Left lung (tissue), 10 donors: ENCODE data around the gene RAB6B. TPM values are rescaled to one million over a fixed set of nuclear protein-coding genes. Genes with fewer than 3 reads are reported as not detected.
A peak's percentile ranks its signal among the peaks of the same experiment; 100 is the strongest.

Experiments used
- ATAC-seq: fragments of 200-7000 bp; cut with Tn5 transposase; one replicate; pipeline ENCODE4 v1.9.1; 2020; ENCODE audit warnings: moderate library complexity
- DNase-seq, 4 donors: peaks; one replicate each; pipeline ENCODE4 v3.0.0-alpha.2; 2013 to 2020
- H3K27ac ChIP-seq, 2 donors: fragments of 200-600 bp; sonication (generic) in 1 of 2; one replicate each; pipeline versions ENCODE4 v1.5.0 to v1.8.0; 2020 to 2021
- H3K27me3 ChIP-seq, 2 donors: fragments of 200-600 bp; sonication (generic) in 1 of 2; one replicate each; pipeline versions ENCODE4 v1.5.0 to v1.8.0; 2020 to 2021
- H3K36me3 ChIP-seq, 2 donors: fragments of 200-600 bp; sonication (generic) in 1 of 2; one replicate each; pipeline versions ENCODE4 v1.5.0 to v1.8.0; 2020 to 2021
- H3K4me1 ChIP-seq, 2 donors: fragments of 200-600 bp; one replicate each; pipeline ENCODE4 v1.8.0; 2021
- H3K4me3 ChIP-seq, 2 donors: fragments of 200-600 bp; sonication (generic) in 1 of 2; one replicate each; pipeline versions ENCODE4 v1.5.0 to v1.8.0; 2020 to 2021; ENCODE audit warnings: mild to moderate bottlenecking in 1 of 2
- H3K9me3 ChIP-seq, 2 donors: fragments of 200-600 bp; sonication (generic) in 1 of 2; one replicate each; pipeline versions ENCODE4 v1.5.0 to v1.8.0; 2020 to 2021
- CTCF ChIP-seq, 2 donors: fragments of 200-600 bp; sonication (generic) in 1 of 2; IDR thresholded peaks; one replicate each; pipeline versions ENCODE4 v1.5.0 to v1.8.0; 2021; ENCODE audit warnings: antibody characterized with exemption in 2 of 2
- intact Hi-C, 2 donors: fragments of 100-400 bp; cut with DNase I; formaldehyde crosslinking; loops; one replicate each; pipeline versions ENCODE4 v1.11.2 to v1.14.2; 2022
- polyA plus RNA-seq, 6 donors: library from polyadenylated mRNA; unstranded; fragments of 120-200 nt; gene quantifications; one replicate each; pipeline ENCODE4 v1.2.1, GENCODE V29; 2013; ENCODE audit not compliant: insufficient read length in 6 of 6
- total RNA-seq, 2 donors: library from RNA; stranded (reverse); fragmentation: NEBNext Ultra II Directional; extraction: Animal tissue kit (Norgen Biotek cat#: 25700); gene quantifications; one replicate each; pipeline ENCODE4 v1.2.1, GENCODE V29; 2021
- donor health status: DM: no; HTN: yes; CAD: no.
- donor health status: DM: no; HTN: no; CAD: no.

The RAB6B gene
- total and polyA plus RNA-seq, 8 donors = 3.7 to 11.4 (median 6.1) TPM

DNA sequence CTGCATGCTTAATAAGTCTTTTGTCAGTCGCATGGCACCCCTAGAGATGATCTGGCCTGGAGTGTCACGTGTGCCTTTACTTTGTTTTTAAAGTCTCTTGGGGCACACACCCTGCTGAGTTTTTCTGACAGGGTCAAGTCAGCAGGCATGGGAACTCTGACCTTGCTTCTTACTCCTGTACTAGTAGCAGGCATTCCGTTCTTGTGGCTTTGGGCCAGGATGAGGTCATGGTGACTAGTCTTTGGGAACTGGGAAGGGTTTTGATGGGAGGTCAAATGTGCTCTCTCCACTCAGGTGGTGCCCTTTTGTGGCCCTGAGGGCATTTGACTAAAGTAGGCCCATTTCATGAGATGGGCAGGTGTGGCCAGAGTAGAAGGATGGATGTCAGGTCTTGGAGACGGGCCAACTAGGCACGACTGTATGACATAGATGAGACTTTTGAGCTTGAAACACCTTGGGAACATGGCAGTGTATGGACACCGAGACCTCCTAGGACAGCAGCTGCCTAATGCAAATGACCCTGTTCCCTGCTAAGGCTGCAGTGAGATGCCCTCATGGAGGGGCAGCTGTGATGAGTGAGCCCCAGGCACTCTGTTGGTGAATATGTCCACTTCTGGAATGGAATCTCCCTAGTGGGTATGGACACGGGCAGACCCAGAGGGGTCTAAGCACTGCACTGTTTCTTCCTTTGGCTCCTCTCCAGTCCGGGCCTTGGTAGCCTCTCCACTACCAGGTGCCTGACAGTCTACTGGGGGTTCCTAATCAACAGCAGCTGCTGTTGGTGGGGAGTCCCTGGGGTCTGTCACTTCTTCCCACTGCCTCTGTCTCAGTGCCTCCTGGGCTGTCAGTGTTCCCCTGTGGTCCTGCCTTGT, 73.7 kb downstream of the RAB6B start:
- ATAC-seq (peak; percentile 18), DNase-seq (peak in 1 of 4 donors; percentile 19)
- Histone ChIP-seq H3K27ac (no peak overlapping the region), H3K4me1 (no peaks in the 10 kb centered on the region), H3K27me3 (no peaks in the 10 kb centered on the region), H3K36me3 (peaks cover 7 to 79% of the 10 kb centered on the region in 2 donors), H3K4me3 (no peak overlapping the region), H3K9me3 (no peaks in the 10 kb centered on the region)
- no peak for TF ChIP-seq CTCF (IDR thresholded peaks at IDR 0.05)
- intact Hi-C loops = no loop called here

GRCh38 chr3:133820889-133821675, 74.6 kb downstream of the RAB6B start:
- Histone ChIP-seq H3K36me3 (peaks cover 7 to 89% of the 10 kb centered on the region in 2 donors), H3K4me1 (no peaks in the 10 kb centered on the region), H3K27me3 (no peaks in the 10 kb centered on the region), H3K27ac (no peak overlapping the region), H3K9me3 (no peaks in the 10 kb centered on the region), H3K4me3 (no peak overlapping the region)
- TF ChIP-seq CTCF (IDR thresholded peaks at IDR 0.05) = no peak
- ATAC-seq = no peak
- intact Hi-C loops = no loop called here
- no peak for DNase-seq

- no peak for TF ChIP-seq CTCF (IDR thresholded peaks at IDR 0.05)
- H3K36me3 ChIP-seq = peaks cover 7 to 89% of the 10 kb centered on the region in 2 donors
Measured at GRCh38 chr3:133820129-133820528, 75.6 kb downstream of the RAB6B start.

DNA sequence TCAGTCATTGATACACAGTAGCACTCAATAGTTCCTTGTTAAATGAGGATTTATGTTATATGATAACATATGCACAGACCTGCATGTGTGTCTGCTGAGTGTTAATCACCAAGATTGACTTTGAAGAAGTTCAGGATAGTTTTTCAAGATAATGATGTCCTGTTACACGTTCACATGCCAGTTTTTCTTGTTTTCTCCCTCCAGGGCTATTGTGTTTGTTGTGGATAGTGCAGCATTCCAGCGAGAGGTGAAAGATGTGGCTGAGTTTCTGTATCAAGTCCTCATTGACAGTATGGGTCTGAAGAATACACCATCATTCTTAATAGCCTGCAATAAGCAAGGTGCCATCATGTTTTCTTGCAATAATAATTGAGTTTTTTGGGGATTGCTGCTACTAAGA, 80.3 kb downstream of the RAB6B start:
- H3K4me3 ChIP-seq = no peak overlapping the region
- ATAC-seq = no peak
- DNase-seq = no peak
- intact Hi-C loops = loop anchor here in 1 of 2 donors (5.0 to 10.0 kb wide), 2 partner anchors 112 to 399 kb away; no protein-coding TSS in a partner anchor
- no peaks in the 10 kb centered on the region for H3K9me3 ChIP-seq
- H3K27ac ChIP-seq = no peak overlapping the region
- H3K27me3 ChIP-seq = no peaks in the 10 kb centered on the region
- peaks cover 4 to 90% of the 10 kb centered on the region in 2 donors for H3K36me3 ChIP-seq
- TF ChIP-seq CTCF (IDR thresholded peaks at IDR 0.05) = no peak
- no peaks in the 10 kb centered on the region for H3K4me1 ChIP-seq

More at GRCh38 chr3:133820129-133820528, 75.6 kb downstream of the RAB6B start:
- intact Hi-C loops = no loop called here
- no peaks in the 10 kb centered on the region for H3K4me1 ChIP-seq
- H3K27ac ChIP-seq = no peak overlapping the region
- no peak for DNase-seq
- no peak overlapping the region for H3K4me3 ChIP-seq
- no peaks in the 10 kb centered on the region for H3K9me3 ChIP-seq
- no peaks in the 10 kb centered on the region for H3K27me3 ChIP-seq
- ATAC-seq = no peak

DNA sequence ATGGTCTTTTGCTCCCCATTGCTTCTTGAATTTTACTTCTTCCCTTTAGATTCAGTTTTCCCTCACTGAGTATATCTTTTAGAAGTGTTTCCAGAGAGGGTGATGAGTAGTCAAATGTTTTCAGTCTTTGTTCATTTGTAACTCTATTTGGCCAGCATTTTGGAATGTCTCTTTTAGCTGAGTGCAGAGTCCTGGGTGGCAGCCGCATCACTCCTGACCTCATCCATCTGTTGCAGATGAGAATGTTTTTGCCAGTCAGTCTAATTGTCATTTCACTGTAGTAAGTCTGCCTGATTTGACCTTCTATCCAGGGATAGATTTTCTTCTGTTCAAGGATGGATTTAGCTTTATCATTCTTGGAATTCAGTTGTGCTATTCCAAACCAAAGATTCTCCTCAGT, 82.8 kb downstream of the RAB6B start:
- intact Hi-C loops = loop anchor here in 1 of 2 donors (10.0 kb wide), 1 partner anchor 402 kb away; no protein-coding TSS in a partner anchor
- no peak for TF ChIP-seq CTCF (IDR thresholded peaks at IDR 0.05)
- no peak for DNase-seq
- peaks cover 4 to 92% of the 10 kb centered on the region in 2 donors for H3K36me3 ChIP-seq
- no peak for ATAC-seq
- no peaks in the 10 kb centered on the region for H3K27me3 ChIP-seq
- peaks cover 0 to 3% of the 10 kb centered on the region in 2 donors for H3K4me1 ChIP-seq
- H3K9me3 ChIP-seq = no peaks in the 10 kb centered on the region
- H3K27ac ChIP-seq = no peak overlapping the region
- no peak overlapping the region for H3K4me3 ChIP-seq
